Mucosa of stomach (tissue), 1 donor: ENCODE measurements around the gene ZNF655.

Source experiments
- H3K27me3 ChIP-seq: one replicate; pipeline ENCODE4 v1.7.0; 2013; ENCODE audit warnings: mild to moderate bottlenecking, low read length; ENCODE audit not compliant: control insufficient read depth, insufficient read depth
- H3K36me3 ChIP-seq: one replicate; pipeline ENCODE4 v1.7.0; 2013; ENCODE audit warnings: low read length; ENCODE audit not compliant: control insufficient read depth, insufficient read depth
- H3K4me1 ChIP-seq: one replicate; pipeline ENCODE4 v1.7.0; 2013; ENCODE audit warnings: mild to moderate bottlenecking, low read length; ENCODE audit not compliant: control insufficient read depth, insufficient read depth
- H3K4me3 ChIP-seq: one replicate; pipeline ENCODE4 v1.7.0; 2013; ENCODE audit warnings: low read length
- H3K9ac ChIP-seq: one replicate; pipeline ENCODE4 v1.7.0; 2013; ENCODE audit warnings: mild to moderate bottlenecking, low read length, moderate library complexity
- H3K9me3 ChIP-seq: one replicate; pipeline ENCODE4 v1.7.0; 2013; ENCODE audit warnings: mild to moderate bottlenecking, low read length, moderate library complexity; ENCODE audit not compliant: control insufficient read depth
- donor health status: Pancreatic carcinoma.

ZNF655 gene

GRCh38 chr7:99617192-99617781 lies 58.8 kb downstream of the ZNF655 start:
- H3K4me1 ChIP-seq: peaks cover 8% of the 10 kb centered on the region
- no peaks in the 10 kb centered on the region for H3K9me3 ChIP-seq
- H3K27me3 ChIP-seq: no peaks in the 10 kb centered on the region
- H3K36me3 ChIP-seq: peaks cover 13% of the 10 kb centered on the region
- H3K4me3 ChIP-seq: peak overlapping the region; percentile 90
- peak overlapping the region; percentile 94 for H3K9ac ChIP-seq

- Histone ChIP-seq H3K36me3 (peaks cover 17% of the 10 kb centered on the region), H3K9ac (no peak overlapping the region)
These were observed 60.3 kb downstream of the ZNF655 start for GRCh38 chr7:99618726-99619125.

GRCh38 chr7:99619571-99620130 lies 61.2 kb downstream of the ZNF655 start:
- peaks cover 25% of the 10 kb centered on the region for H3K36me3 ChIP-seq
- no peak overlapping the region for H3K4me3 ChIP-seq
- H3K9ac ChIP-seq: no peak overlapping the region
- no peaks in the 10 kb centered on the region for H3K9me3 ChIP-seq
- peaks cover 8% of the 10 kb centered on the region for H3K4me1 ChIP-seq
- H3K27me3 ChIP-seq: no peaks in the 10 kb centered on the region

More at GRCh38 chr7:99618726-99619125, 60.3 kb downstream of the ZNF655 start:
- peaks cover 8% of the 10 kb centered on the region for H3K4me1 ChIP-seq
- H3K9me3 ChIP-seq: no peaks in the 10 kb centered on the region
- no peak overlapping the region for H3K4me3 ChIP-seq
- no peaks in the 10 kb centered on the region for H3K27me3 ChIP-seq

DNA sequence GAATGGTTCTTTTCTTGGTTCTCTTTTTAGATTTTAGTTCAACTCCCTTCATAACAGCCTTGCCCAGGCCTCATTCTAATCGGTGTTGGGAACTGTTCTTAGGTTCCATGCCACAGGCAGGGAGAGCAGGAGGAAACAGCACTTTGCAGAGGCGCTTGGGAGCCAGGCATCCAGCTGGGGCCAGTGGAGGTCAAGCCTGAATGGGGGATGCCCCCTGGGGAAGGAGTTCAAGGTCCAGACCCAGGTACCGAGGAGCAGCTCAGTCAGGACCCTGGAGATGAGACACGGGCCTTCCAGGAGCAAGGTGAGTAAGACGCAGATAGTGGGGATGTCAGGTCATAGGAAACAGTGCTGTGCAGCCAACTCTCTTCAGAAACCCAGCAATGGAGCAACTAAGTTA lies 62.8 kb downstream of the ZNF655 start:
- Histone ChIP-seq H3K4me1 (peaks cover 8% of the 10 kb centered on the region), H3K27me3 (no peaks in the 10 kb centered on the region), H3K36me3 (peaks cover 29% of the 10 kb centered on the region), H3K4me3 (no peak overlapping the region), H3K9ac (no peak overlapping the region), H3K9me3 (no peaks in the 10 kb centered on the region)

DNA sequence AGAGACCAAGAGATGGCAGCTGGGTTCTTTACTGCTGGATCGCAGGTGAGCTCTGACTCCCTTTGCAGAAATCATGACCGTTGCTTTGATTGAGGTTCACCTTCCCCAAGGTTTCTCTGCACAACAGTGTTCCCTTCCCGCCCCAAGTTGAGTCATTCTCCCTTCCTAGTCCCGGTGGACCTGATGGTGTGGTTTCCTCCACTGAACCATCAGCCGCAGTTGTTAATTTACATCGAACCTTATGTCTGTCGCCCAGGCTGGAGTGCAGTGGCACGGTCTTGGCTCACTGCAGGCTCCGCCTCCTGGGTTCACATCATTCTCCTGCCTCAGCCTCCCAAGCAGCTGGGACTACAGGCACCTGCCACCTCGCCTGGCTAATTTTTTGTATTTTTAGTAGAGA lies 64.2 kb downstream of the ZNF655 start:
- H3K4me3 ChIP-seq: no peak overlapping the region
- H3K9me3 ChIP-seq: no peaks in the 10 kb centered on the region
- H3K9ac ChIP-seq: no peak overlapping the region
- peaks cover 5% of the 10 kb centered on the region for H3K4me1 ChIP-seq
- H3K27me3 ChIP-seq: no peaks in the 10 kb centered on the region
- H3K36me3 ChIP-seq: peaks cover 29% of the 10 kb centered on the region

DNA sequence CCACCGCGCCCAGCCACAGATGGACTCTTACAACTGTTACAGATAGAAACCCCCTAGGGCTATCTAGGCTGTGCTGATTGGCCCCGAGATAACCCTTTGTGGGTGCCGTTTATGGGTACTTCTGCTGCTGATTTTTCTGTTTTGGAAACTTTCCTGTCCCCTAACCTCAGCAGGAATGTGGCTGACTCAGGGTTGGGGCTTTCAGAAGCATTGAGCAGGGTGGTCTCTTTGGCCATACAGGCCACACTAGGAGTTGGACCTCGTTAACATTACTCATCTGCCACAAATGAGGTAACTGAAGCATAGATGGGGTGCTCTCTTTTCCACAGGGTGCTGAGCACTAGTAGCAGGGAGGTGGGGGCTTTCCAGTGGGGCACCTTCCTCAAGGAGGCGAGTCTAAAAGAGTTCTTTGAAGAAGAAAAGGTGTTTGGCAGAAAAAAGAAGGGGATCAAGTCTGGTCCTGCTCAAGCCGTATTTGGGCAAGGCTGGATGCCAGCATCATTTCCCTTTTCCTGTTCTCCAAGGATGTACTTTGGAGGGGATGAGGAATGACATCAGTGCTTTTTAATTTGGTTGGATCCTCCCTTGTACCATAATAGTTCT lies 64.8 kb downstream of the ZNF655 start:
- H3K4me1 ChIP-seq: no peaks in the 10 kb centered on the region
- H3K9me3 ChIP-seq: no peaks in the 10 kb centered on the region
- H3K27me3 ChIP-seq: no peaks in the 10 kb centered on the region
- H3K36me3 ChIP-seq: peaks cover 29% of the 10 kb centered on the region
- no peak overlapping the region for H3K9ac ChIP-seq
- H3K4me3 ChIP-seq: no peak overlapping the region

- H3K36me3 ChIP-seq: peaks cover 29% of the 10 kb centered on the region
- no peaks in the 10 kb centered on the region for H3K27me3 ChIP-seq
- H3K9ac ChIP-seq: no peak overlapping the region
- no peaks in the 10 kb centered on the region for H3K4me1 ChIP-seq
- no peaks in the 10 kb centered on the region for H3K9me3 ChIP-seq
- no peak overlapping the region for H3K4me3 ChIP-seq
These were observed 65.4 kb downstream of the ZNF655 start for GRCh38 chr7:99623702-99624447.

DNA sequence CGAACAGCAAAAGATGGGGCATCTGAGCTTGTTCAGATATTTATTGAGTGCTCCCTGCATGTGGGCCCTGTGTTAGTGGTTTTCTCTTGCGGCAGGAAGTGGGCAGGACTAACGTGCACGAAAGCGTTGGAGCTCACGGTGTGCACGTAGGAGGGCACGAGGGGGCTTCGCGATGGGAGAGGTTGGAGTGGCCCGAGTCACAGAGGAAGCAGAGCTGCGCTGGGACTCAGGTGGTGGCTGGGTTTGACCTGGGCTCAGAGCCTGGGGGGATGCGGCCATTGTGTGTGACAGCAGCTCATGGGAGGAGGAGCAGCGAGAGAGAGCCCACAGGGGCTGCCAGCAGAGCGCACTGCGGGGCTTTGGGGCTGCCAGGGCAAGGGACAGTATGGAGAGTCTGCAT lies 66.0 kb downstream of the ZNF655 start:
- Histone ChIP-seq H3K9ac (no peak overlapping the region), H3K27me3 (no peaks in the 10 kb centered on the region), H3K36me3 (peaks cover 29% of the 10 kb centered on the region), H3K4me1 (no peaks in the 10 kb centered on the region), H3K9me3 (no peaks in the 10 kb centered on the region), H3K4me3 (no peak overlapping the region)

GRCh38 chr7:99625321-99625720 lies 66.9 kb downstream of the ZNF655 start:
- Histone ChIP-seq H3K9ac (no peak overlapping the region), H3K27me3 (no peaks in the 10 kb centered on the region), H3K4me3 (no peak overlapping the region), H3K4me1 (no peaks in the 10 kb centered on the region), H3K9me3 (no peaks in the 10 kb centered on the region), H3K36me3 (peaks cover 21% of the 10 kb centered on the region)

DNA sequence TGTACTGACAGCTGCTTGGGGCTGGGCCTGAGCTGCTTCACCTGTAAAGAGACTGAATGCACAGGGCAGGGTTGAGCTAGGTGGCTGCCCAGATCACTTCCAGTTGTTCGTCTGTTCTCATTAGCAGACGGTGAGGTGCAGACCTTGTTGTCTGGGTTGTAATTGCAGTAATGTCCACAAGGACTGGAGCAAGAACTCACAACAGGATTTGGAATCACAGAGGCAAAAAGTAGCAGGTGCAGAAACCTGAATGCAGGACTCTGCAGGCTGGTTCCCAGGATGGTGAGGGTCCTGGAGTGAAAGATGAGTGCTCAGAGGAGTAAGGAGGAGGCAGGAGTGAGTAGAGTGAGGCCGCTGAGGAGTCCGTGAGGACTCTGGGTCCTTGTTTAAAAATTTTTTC lies 67.5 kb downstream of the ZNF655 start:
- Histone ChIP-seq H3K4me3 (no peak overlapping the region), H3K36me3 (peaks cover 21% of the 10 kb centered on the region), H3K27me3 (no peaks in the 10 kb centered on the region), H3K9me3 (no peaks in the 10 kb centered on the region), H3K4me1 (no peaks in the 10 kb centered on the region), H3K9ac (no peak overlapping the region)
